Thyroid gland (tissue), 4 donors: ENCODE data around the gene PET100.

Experiments
- CTCF ChIP-seq, 6 experiments: fragments of 200-600 bp in 3 of 6; fragments of 450-650 bp in 3 of 6; sonication (generic) in 3 of 6; IDR thresholded peaks; one replicate each; pipeline ENCODE4 v1.5.1; 2016 to 2019; ENCODE audit warnings: antibody characterized with exemption in 6 of 6, mild to moderate bottlenecking in 2 of 6, inconsistent platforms in 1 of 6, moderate library complexity in 1 of 6
- POLR2A ChIP-seq, 2 donors: fragments of 450-650 bp; IDR thresholded peaks; one replicate each; pipeline ENCODE4 v1.6.1; 2017; ENCODE audit warnings: antibody characterized with exemption in 2 of 2, mild to moderate bottlenecking in 2 of 2, moderate library complexity in 1 of 2

DNA sequence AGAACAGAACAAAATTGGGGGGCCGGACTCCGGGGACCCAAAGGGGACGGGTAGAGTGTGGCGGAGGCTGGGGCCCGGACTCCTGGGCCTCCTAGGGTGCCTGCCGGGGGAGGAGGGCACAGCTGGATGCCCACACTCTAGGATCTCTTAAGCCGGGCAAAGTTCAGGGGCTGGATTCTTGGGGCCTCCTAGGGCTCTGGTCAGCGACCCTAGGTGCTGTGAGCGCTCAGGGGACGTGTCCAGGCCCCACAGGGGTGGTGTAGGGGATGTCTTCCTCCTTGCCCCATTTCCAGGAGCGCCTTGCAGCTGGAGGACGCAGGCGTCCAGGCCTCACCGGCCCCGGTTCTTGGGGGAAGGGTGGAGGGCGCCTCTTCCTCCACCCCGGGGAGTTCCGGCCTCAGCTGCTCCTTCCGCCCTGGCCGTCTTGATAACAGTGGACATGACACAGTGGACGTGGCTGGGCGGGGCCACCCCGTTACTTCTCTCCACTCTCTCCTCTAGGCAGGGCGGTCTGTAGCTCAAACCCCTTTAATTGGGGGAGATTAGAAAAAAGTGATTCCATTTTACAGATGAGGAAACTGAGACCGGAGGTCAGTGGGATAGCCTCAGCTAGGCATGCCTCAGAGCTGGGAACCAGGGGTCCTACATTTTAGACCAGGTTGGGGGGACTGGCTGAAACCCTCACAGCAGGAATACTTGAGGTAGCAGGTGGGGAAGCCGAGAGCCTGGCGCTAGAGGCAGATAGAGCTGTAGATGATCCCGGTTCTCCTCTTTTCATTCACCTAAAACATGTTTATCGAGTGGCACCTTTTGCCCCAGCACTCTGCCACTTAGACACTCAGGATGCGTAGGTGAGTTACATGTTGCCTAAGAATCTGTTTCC lies 8.0 kb downstream of the PET100 start:
- no peak for TF ChIP-seq CTCF (IDR thresholded peaks at IDR 0.05)
- no peak for TF ChIP-seq POLR2A (IDR thresholded peaks at IDR 0.05)
